ENCODE data around the gene CHL1.

- TF ChIP-seq EZH2 (IDR thresholded peaks at IDR 0.05; ENCODE audit: borderline replicate concordance, low read length), result no peak
- TF ChIP-seq, protein P1, sequence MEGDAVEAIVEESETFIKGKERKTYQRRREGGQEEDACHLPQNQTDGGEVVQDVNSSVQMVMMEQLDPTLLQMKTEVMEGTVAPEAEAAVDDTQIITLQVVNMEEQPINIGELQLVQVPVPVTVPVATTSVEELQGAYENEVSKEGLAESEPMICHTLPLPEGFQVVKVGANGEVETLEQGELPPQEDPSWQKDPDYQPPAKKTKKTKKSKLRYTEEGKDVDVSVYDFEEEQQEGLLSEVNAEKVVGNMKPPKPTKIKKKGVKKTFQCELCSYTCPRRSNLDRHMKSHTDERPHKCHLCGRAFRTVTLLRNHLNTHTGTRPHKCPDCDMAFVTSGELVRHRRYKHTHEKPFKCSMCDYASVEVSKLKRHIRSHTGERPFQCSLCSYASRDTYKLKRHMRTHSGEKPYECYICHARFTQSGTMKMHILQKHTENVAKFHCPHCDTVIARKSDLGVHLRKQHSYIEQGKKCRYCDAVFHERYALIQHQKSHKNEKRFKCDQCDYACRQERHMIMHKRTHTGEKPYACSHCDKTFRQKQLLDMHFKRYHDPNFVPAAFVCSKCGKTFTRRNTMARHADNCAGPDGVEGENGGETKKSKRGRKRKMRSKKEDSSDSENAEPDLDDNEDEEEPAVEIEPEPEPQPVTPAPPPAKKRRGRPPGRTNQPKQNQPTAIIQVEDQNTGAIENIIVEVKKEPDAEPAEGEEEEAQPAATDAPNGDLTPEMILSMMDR (IDR thresholded peaks at IDR 0.05; ENCODE audit: low read length), result no peak
Observed at GRCh38 chr3:217948-218347, 21.4 kb downstream of the CHL1 start.
